H9 (cell line): ENCODE measurements around the gene SEMA4A. TPM values are rescaled to one million over a fixed set of nuclear protein-coding genes. Genes with fewer than 3 reads are reported as not detected.
A peak's percentile ranks its signal among the peaks of the same experiment; 100 is the strongest.

ENCODE experiments used
- DNase-seq: peaks from one replicate; pipeline ENCODE4 v3.0.0-alpha.2; 2017
- H2AFZ ChIP-seq: one replicate; pipeline ENCODE4 v1.6.1; 2013; ENCODE audit warnings: mild to moderate bottlenecking, low read length, control low read depth, moderate library complexity
- H2AK5ac ChIP-seq: 2 replicates; pipeline ENCODE4 v1.6.1; 2013; ENCODE audit warnings: low read length, control low read depth, mixed read lengths; ENCODE audit not compliant: insufficient read length
- H2BK120ac ChIP-seq: one replicate; pipeline ENCODE4 v1.6.1; 2013; ENCODE audit warnings: low read depth, mild to moderate bottlenecking, low read length, control low read depth, inconsistent platforms; ENCODE audit not compliant: poor library complexity, severe bottlenecking
- H2BK12ac ChIP-seq: 2 replicates; pipeline ENCODE4 v1.6.1; 2013; ENCODE audit warnings: low read length, control low read depth, mixed read lengths, low read depth; ENCODE audit not compliant: insufficient read length
- H2BK15ac ChIP-seq: 2 replicates; pipeline ENCODE4 v1.6.1; 2013; ENCODE audit warnings: low read depth, low read length, control low read depth
- H2BK20ac ChIP-seq: one replicate; pipeline ENCODE4 v1.6.1; 2013; ENCODE audit warnings: low read depth, mild to moderate bottlenecking, low read length, control low read depth, inconsistent platforms; ENCODE audit not compliant: poor library complexity, severe bottlenecking
- H2BK5ac ChIP-seq: 2 replicates; pipeline ENCODE4 v1.6.1; 2013; ENCODE audit warnings: low read length, control low read depth, mixed read lengths; ENCODE audit not compliant: insufficient read length
- H3K14ac ChIP-seq: 2 replicates; pipeline ENCODE4 v1.6.1; 2013; ENCODE audit warnings: low read length, control low read depth; ENCODE audit not compliant: insufficient read depth
- H3K18ac ChIP-seq: 2 replicates; pipeline ENCODE4 v1.6.1; 2013; ENCODE audit warnings: low read depth, mild to moderate bottlenecking, mixed read lengths, low read length, control low read depth; ENCODE audit not compliant: insufficient read length
- H3K23ac ChIP-seq: 2 replicates; pipeline ENCODE4 v1.6.1; 2013; ENCODE audit warnings: low read length, control low read depth, mixed read lengths, low read depth; ENCODE audit not compliant: insufficient read length
- H3K23me2 ChIP-seq: 2 replicates; pipeline ENCODE4 v1.6.1; 2013; ENCODE audit warnings: low read depth, mild to moderate bottlenecking, mixed read lengths, low read length, control low read depth; ENCODE audit not compliant: insufficient read length, poor library complexity, severe bottlenecking
- H3K27ac ChIP-seq: 2 replicates; pipeline ENCODE4 v1.5.1; 2013; ENCODE audit warnings: low read length, control low read depth, mixed read lengths, low read depth; ENCODE audit not compliant: insufficient read length
- H3K27me3 ChIP-seq: 2 replicates; pipeline ENCODE4 v1.6.1; 2013; ENCODE audit warnings: low read length, control low read depth, inconsistent platforms; ENCODE audit not compliant: insufficient read depth
- H3K4ac ChIP-seq: 2 replicates; pipeline ENCODE4 v1.6.1; 2013; ENCODE audit warnings: low read depth, mild to moderate bottlenecking, control low read depth, inconsistent platforms, low read length, moderate library complexity
- H3K4me1 ChIP-seq: 2 replicates; pipeline ENCODE4 v1.6.1; 2013; ENCODE audit warnings: low read length, control low read depth, inconsistent platforms; ENCODE audit not compliant: insufficient read depth
- H3K4me2 ChIP-seq: 2 replicates; pipeline ENCODE4 v1.6.1; 2013; ENCODE audit warnings: low read length, control low read depth, mixed read lengths; ENCODE audit not compliant: insufficient read length, insufficient read depth
- H3K56ac ChIP-seq: 2 replicates; pipeline ENCODE4 v1.6.1; 2013; ENCODE audit warnings: low read depth, mild to moderate bottlenecking, mixed read lengths, low read length, control low read depth; ENCODE audit not compliant: insufficient read length
- H3K79me1 ChIP-seq: 2 replicates; pipeline ENCODE4 v1.6.1; 2013; ENCODE audit warnings: low read depth, mild to moderate bottlenecking, moderate library complexity, low read length, control low read depth, inconsistent platforms; ENCODE audit not compliant: insufficient read depth, poor library complexity, severe bottlenecking
- H3K79me2 ChIP-seq: 2 replicates; pipeline ENCODE4 v1.6.1; 2013; ENCODE audit warnings: low read length, control low read depth, inconsistent platforms; ENCODE audit not compliant: insufficient read depth
- H3K9ac ChIP-seq: 2 replicates; pipeline ENCODE4 v1.6.1; 2013; ENCODE audit warnings: low read length, control low read depth, mixed read lengths; ENCODE audit not compliant: insufficient read length; ENCODE audit errors: extremely low read depth
- H3K9me3 ChIP-seq: one replicate; pipeline ENCODE4 v1.6.1; 2013; ENCODE audit warnings: low read depth, low read length, inconsistent platforms; ENCODE audit not compliant: control insufficient read depth
- H3T11ph ChIP-seq: one replicate; pipeline ENCODE4 v1.6.1; 2013; ENCODE audit warnings: mild to moderate bottlenecking, low read length, control low read depth, inconsistent platforms
- H4K20me1 ChIP-seq: one replicate; pipeline ENCODE4 v1.6.1; 2013; ENCODE audit not compliant: control insufficient read depth, insufficient read length, insufficient read depth
- H4K5ac ChIP-seq: 2 replicates; pipeline ENCODE4 v1.6.1; 2013; ENCODE audit warnings: low read depth, mild to moderate bottlenecking, mixed read lengths, low read length, control low read depth; ENCODE audit not compliant: insufficient read length
- H4K8ac ChIP-seq: replicated peaks from 2 replicates; pipeline ENCODE4 v1.6.1; 2013; ENCODE audit warnings: low read length, control low read depth, mixed read lengths, low read depth; ENCODE audit not compliant: insufficient read length
- H4K91ac ChIP-seq: 2 replicates; pipeline ENCODE4 v1.6.1; 2013; ENCODE audit warnings: low read depth, mild to moderate bottlenecking, moderate library complexity, mixed read lengths, low read length, control low read depth; ENCODE audit not compliant: insufficient read length
- H3K27ac Mint-ChIP-seq, 3 experiments: 2 replicates in 2 of 3; 3 replicates in 1 of 3; pipeline ENCODE4 v1.8.0; 2020 to 2021; ENCODE audit warnings: mixed read lengths in 3 of 3, mild to moderate bottlenecking in 1 of 3, moderate library complexity in 1 of 3
- H3K27me3 Mint-ChIP-seq: 2 replicates; pipeline ENCODE4 v1.8.0; 2021; ENCODE audit warnings: low read depth, mild to moderate bottlenecking, moderate library complexity, mixed read lengths
- H3K36me3 Mint-ChIP-seq, 3 experiments: 2 replicates in 2 of 3; 3 replicates in 1 of 3; pipeline ENCODE4 v1.8.0; 2020 to 2021; ENCODE audit warnings: low read depth in 3 of 3, mixed read lengths in 3 of 3; ENCODE audit not compliant: insufficient read depth in 1 of 3
- H3K4me1 Mint-ChIP-seq, 2 experiments: 2 replicates each; pipeline ENCODE4 v1.8.0; 2020; ENCODE audit warnings: mixed read lengths in 2 of 2
- H3K4me3 Mint-ChIP-seq, 2 experiments: 2 replicates in 1 of 2; 3 replicates in 1 of 2; pipeline ENCODE4 v1.8.0; 2020 to 2021; ENCODE audit warnings: mild to moderate bottlenecking in 2 of 2, mixed read lengths in 2 of 2, moderate library complexity in 1 of 2
- H3K9me3 Mint-ChIP-seq, 2 experiments: 2 replicates in 1 of 2; 3 replicates in 1 of 2; pipeline ENCODE4 v1.8.0; 2020; ENCODE audit warnings: mild to moderate bottlenecking in 2 of 2, mixed read lengths in 2 of 2, moderate library complexity in 1 of 2
- CTCF ChIP-seq: fragments of 200-600 bp; sonication (generic); conservative IDR thresholded peaks from 3 replicates; pipeline ENCODE4 v1.8.0; 2021; ENCODE audit warnings: antibody characterized with exemption, mild to moderate bottlenecking
- WGBS: extraction: QIAGEN DNeasy Blood & Tissue Kit; methylation state at CpG from one replicate; pipeline ENCODE4 v1.1.7; 2013; ENCODE audit warnings: missing lambda C conversion rate, low lambda C conversion rate, mixed read lengths; ENCODE audit not compliant: insufficient read length; ENCODE audit errors: extremely low coverage; 5-methylcytosine and 5-hydroxymethylcytosine counted together
- total RNA-seq: library from RNA; stranded (reverse); gene quantifications from 2 replicates; pipeline ENCODE4 v1.2.1, GENCODE V29; 2021

Gene SEMA4A
- total RNA-seq, 1 experiment from 2014 or later = 11.1 TPM

- TF ChIP-seq CTCF = no peak
- Histone ChIP-seq H3K4ac (no peak overlapping the region), H3K79me2 (no peaks in the 10 kb centered on the region), H3K27me3 (no peaks in the 10 kb centered on the region), H3K56ac (no peak overlapping the region), H3T11ph (no peak overlapping the region), H3K23me2 (no peaks in the 10 kb centered on the region), H4K91ac (no peak overlapping the region), H3K9ac (no peak overlapping the region), H2AK5ac (no peak overlapping the region), H3K4me1 (peaks cover 5% of the 10 kb centered on the region), H2BK120ac (peak overlapping the region; percentile 64), H2BK15ac (no peak overlapping the region), H3K23ac (no peak overlapping the region), H3K4me2 (no peak overlapping the region), H4K5ac (no peak overlapping the region), H2BK5ac (no peak overlapping the region), H2AFZ (no peak overlapping the region), H3K9me3 (no peaks in the 10 kb centered on the region), H4K8ac (no peak overlapping the region), H2BK20ac (no peak overlapping the region), H3K27ac (no peak overlapping the region), H4K20me1 (no peaks in the 10 kb centered on the region), H2BK12ac (no peak overlapping the region), H3K14ac (no peak overlapping the region; the same call in 1 of the 2 replicates), H3K79me1 (no peaks in the 10 kb centered on the region), H3K18ac (no peak overlapping the region)
- H3K27ac Mint-ChIP-seq = peak overlapping the region; percentile 3 to 91 (median 82); a peak in 6 of 7 replicates
- DNase-seq = no peak
- no peaks in the 10 kb centered on the region for H3K27me3 Mint-ChIP-seq
- H3K4me3 Mint-ChIP-seq = no peak overlapping the region
- WGBS = no CpG with 5 or more reads among the region's 7 CpGs
- no peaks in the 10 kb centered on the region for H3K9me3 Mint-ChIP-seq
- peaks cover 6 to 34% (median 27%) of the 10 kb centered on the region in 3 experiments; a peak in 6 of 7 replicates for H3K36me3 Mint-ChIP-seq
- H3K4me1 Mint-ChIP-seq = peaks cover 45 to 62% of the 10 kb centered on the region in 2 experiments
Measured at GRCh38 chr1:156177919-156178654, 24.7 kb downstream of the SEMA4A start.
